Measurements from ENCODE around the gene GINS2.

GRCh38 chr16:85661740-85662481 is 26.8 kb downstream of the GINS2 start:
- TF ChIP-seq POLR2A (IDR thresholded peaks at IDR 0.05; ENCODE audit: low read length) (no peak), GATA1 (IDR thresholded peaks at IDR 0.05; ENCODE audit: low read depth, low read length) (no peak)
